Pancreas (tissue), 10 donors: ENCODE measurements around the gene DIP2A. TPM values are rescaled to one million over a fixed set of nuclear protein-coding genes. Genes with fewer than 3 reads are reported as not detected.

Experiments
- ATAC-seq, 4 donors: fragments of 200-7000 bp; cut with Tn5 transposase; one replicate each; pipeline versions ENCODE4 v1.8.0 to v1.9.1; 2020; ENCODE audit warnings: mild to moderate bottlenecking in 4 of 4, moderate library complexity in 4 of 4
- DNase-seq, 6 donors: peaks; one replicate each; pipeline ENCODE4 v3.0.0-alpha.2; 2020
- FAIRE-seq: peaks from 2 replicates; lab custom pipeline; 2012; peaks lifted over from hg19 to GRCh38; lab: Jason Lieb, UNC
- H3K27ac ChIP-seq, 4 donors: fragments of 200-600 bp; sonication (generic); 1 replicate in 3 of 4; 2 replicates in 1 of 4; pipeline versions ENCODE4 v1.5.0 to v1.8.0; 2020
- H3K27me3 ChIP-seq, 4 donors: fragments of 200-600 bp; one replicate each; pipeline ENCODE4 v1.8.0; 2021
- H3K36me3 ChIP-seq, 3 donors: fragments of 200-600 bp; sonication (generic) in 1 of 3; one replicate each; pipeline versions ENCODE4 v1.5.0 to v1.8.0; 2020 to 2021
- H3K4me1 ChIP-seq, 3 donors: fragments of 200-600 bp; one replicate each; pipeline ENCODE4 v1.8.0; 2021
- H3K4me3 ChIP-seq, 4 donors: fragments of 200-600 bp; sonication (generic) in 2 of 4; one replicate each; pipeline versions ENCODE4 v1.5.0 to v1.8.0; 2020 to 2021
- H3K9me3 ChIP-seq, 4 donors: fragments of 200-600 bp; one replicate each; pipeline ENCODE4 v1.8.0; 2021
- CTCF ChIP-seq, 4 donors: fragments of 200-600 bp; sonication (generic) in 3 of 4; IDR thresholded peaks; one replicate each; pipeline versions ENCODE4 v1.5.0 to v1.8.0; 2021; ENCODE audit warnings: antibody characterized with exemption in 4 of 4
- WGBS, 2 donors: extraction: QIAGEN DNeasy Blood & Tissue Kit; methylation state at CpG; one replicate each; pipeline ENCODE4 v1.1.7; 2013; 5-methylcytosine and 5-hydroxymethylcytosine counted together
- intact Hi-C, 3 donors: fragments of 100-400 bp; cut with DNase I; formaldehyde crosslinking; loops; one replicate each; pipeline versions ENCODE4 v1.11.1 to v1.14.2; 2022
- polyA plus RNA-seq, 2 donors: library from polyadenylated mRNA; stranded (reverse); fragments of 200-250 nt; gene quantifications; one replicate each; pipeline ENCODE4 v1.2.3, GENCODE V29; 2013
- total RNA-seq, 6 donors: library from RNA; stranded (reverse); fragmentation: NEBNext Ultra II Directional in 4 of 6; extraction: Animal tissue kit (Norgen Biotek cat#: 25700) in 4 of 6; gene quantifications; one replicate each; pipeline versions ENCODE4 v1.2.1 to v1.2.4, GENCODE V29; 2021 to 2023
- donor health status: healthy with polysubstance abuse.
- donor health status: DM: no; HTN: no; CAD: no; lungs with moderate emphysema.
- donor health status: DM: no; HTN: no; CAD: no.
- donor health status: control.
- donor health status: control.
- donor health status: Bipolar disorder and iron deficiency.
- donor health status: DM: yes; HTN: yes; CAD: no.
- donor health status: DM: no; HTN: no; CAD: no.
- donor health status: DM: no; HTN: no; CAD: no.
- donor health status: DM: yes; HTN: yes; CAD: no.

Gene DIP2A
- total and polyA plus RNA-seq, 8 donors, result 12.1 to 28.7 (median 18.4) TPM

DNA sequence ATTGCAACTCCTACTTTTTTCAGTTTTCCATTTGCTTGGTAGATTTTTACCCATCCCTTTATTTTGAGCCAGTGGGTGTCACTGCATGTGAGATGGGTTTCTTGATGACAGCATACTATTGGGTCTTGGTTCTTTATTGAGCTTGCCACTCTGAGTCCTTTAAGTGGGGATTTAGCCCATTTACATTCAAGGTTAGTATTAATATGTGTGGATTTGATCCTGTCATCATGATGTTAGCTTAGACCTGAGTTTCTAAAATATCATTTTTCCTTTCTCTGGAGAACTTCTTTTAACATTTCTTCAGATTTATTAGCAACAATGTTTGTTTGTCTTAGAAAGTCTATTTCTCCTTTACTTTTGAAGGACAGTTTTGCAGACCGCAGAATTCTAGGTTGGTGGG lies 158.0 kb downstream of the DIP2A start:
- Histone ChIP-seq H3K4me3 (no peak overlapping the region), H3K9me3 (no peaks in the 10 kb centered on the region), H3K36me3 (no peaks in the 10 kb centered on the region), H3K27ac (no peak overlapping the region), H3K4me1 (peaks cover 0 to 2% (median 0%) of the 10 kb centered on the region in 3 donors), H3K27me3 (peaks cover 0 to 4% (median 0%) of the 10 kb centered on the region in 4 donors)
- intact Hi-C loops, result no loop called here
- TF ChIP-seq CTCF (IDR thresholded peaks at IDR 0.05), result no peak
- FAIRE-seq (no peak), ATAC-seq (no peak), DNase-seq (no peak)
- 89 to 90% methylated on average over 1 of the region's 1 CpG for WGBS, 2 donors

- FAIRE-seq (no peak), DNase-seq (no peak), ATAC-seq (no peak)
- WGBS, 2 donors, result 74 to 83% methylated on average over 6 of the region's 6 CpGs
- intact Hi-C loops, result no loop called here
- Histone ChIP-seq H3K36me3 (no peaks in the 10 kb centered on the region), H3K9me3 (no peaks in the 10 kb centered on the region), H3K27ac (no peak overlapping the region), H3K4me3 (no peak overlapping the region), H3K4me1 (peaks cover 0 to 3% (median 0%) of the 10 kb centered on the region in 3 donors), H3K27me3 (peaks cover 0 to 4% (median 0%) of the 10 kb centered on the region in 4 donors)
- TF ChIP-seq CTCF (IDR thresholded peaks at IDR 0.05), result no peak
Measured at GRCh38 chr21:46617267-46618051, 158.8 kb downstream of the DIP2A start.

DNA sequence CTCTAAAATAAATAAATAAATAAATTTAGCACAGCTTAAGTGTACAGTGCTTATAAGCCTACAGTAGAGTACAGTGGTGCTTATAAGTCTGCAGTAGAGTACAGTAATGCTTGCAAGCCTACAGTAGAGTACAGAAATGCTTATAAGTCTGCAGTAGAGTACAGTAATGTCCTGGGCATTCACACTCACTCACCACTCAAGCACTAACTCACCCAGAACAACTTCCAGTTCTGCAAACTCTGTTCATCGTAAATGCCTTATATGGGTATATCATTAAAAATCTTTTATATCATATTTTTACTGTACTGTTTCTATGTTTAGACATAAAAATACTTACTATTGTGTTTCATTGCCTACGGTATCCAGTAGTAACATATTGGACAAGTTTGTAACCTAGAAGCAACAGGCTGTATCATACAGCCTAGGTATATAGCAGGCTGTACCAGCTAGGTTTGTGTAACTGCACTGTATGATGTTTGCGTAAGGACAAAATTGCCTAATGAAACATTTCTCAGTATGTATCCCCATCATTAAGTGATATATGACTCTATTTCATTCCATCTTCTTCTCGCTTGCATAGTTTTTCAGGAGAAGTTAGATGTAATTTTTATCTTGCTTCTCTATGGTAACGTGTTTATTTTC lies 160.2 kb downstream of the DIP2A start:
- peaks cover 0 to 4% (median 0%) of the 10 kb centered on the region in 4 donors for H3K27me3 ChIP-seq
- no peaks in the 10 kb centered on the region for H3K36me3 ChIP-seq
- no peak for TF ChIP-seq CTCF (IDR thresholded peaks at IDR 0.05)
- 82 to 90% methylated on average over 5 of the region's 5 CpGs for WGBS, 2 donors
- no peak for DNase-seq
- no peak for ATAC-seq
- H3K4me1 ChIP-seq, result peaks cover 0 to 3% (median 0%) of the 10 kb centered on the region in 3 donors
- FAIRE-seq, result no peak
- no peak overlapping the region for H3K4me3 ChIP-seq
- H3K27ac ChIP-seq, result no peak overlapping the region
- intact Hi-C loops, result no loop called here
- no peaks in the 10 kb centered on the region for H3K9me3 ChIP-seq

Other genes starting within 250 kb of the DIP2A start
- 10 to 100 TPM; 16.1 to 34.1 (median 24.5) TPM for gene LSS, start 230.1 kb upstream of the DIP2A start, total RNA-seq
- gene LSS, start 230.1 kb upstream of the DIP2A start, polyA plus RNA-seq, result 10 to 100 TPM; 30.2 to 33.6 TPM
- gene MCM3AP, start 173.3 kb upstream of the DIP2A start, total RNA-seq, result 10 to 100 TPM; 30.6 to 58.7 (median 35.9) TPM
- 10 to 100 TPM; 47.9 to 59.4 TPM for gene MCM3AP, start 173.3 kb upstream of the DIP2A start, polyA plus RNA-seq
- gene YBEY, start 172.5 kb upstream of the DIP2A start, total RNA-seq, result 10 to 100 TPM in 1 of 6 donors, 1 to 10 TPM in 5; 4.4 to 11.9 (median 6.7) TPM
- 10 to 100 TPM in 1 of 2 donors, 1 to 10 TPM in 1; 9.8 to 15.3 TPM for gene YBEY, start 172.5 kb upstream of the DIP2A start, polyA plus RNA-seq
- gene C21orf58, start 135.0 kb upstream of the DIP2A start, total RNA-seq, result 1 to 10 TPM in 4 of 6 donors, under 1 TPM in 2; 0.88 to 2.8 (median 1.9) TPM
- gene C21orf58, start 135.0 kb upstream of the DIP2A start, polyA plus RNA-seq, result 10 to 100 TPM in 1 of 2 donors, 1 to 10 TPM in 1; 8.8 to 13.1 TPM
- 10 to 100 TPM in 3 of 6 donors, 1 to 10 TPM in 3; 8.1 to 13.5 (median 10.0) TPM for gene PCNT, start 134.7 kb upstream of the DIP2A start, total RNA-seq
- gene PCNT, start 134.7 kb upstream of the DIP2A start, polyA plus RNA-seq, result 10 to 100 TPM; 14.2 to 15.5 TPM
- 1 to 10 TPM in 3 of 6 donors, under 1 TPM in 3; 0.46 to 4.7 (median 0.85) TPM for gene S100B, start 146.2 kb downstream of the DIP2A start, total RNA-seq
- 10 to 100 TPM in 1 of 2 donors, 1 to 10 TPM in 1; 3.5 to 10.8 TPM for gene S100B, start 146.2 kb downstream of the DIP2A start, polyA plus RNA-seq
- gene PRMT2, start 176.8 kb downstream of the DIP2A start, total RNA-seq, result 10 to 100 TPM; 17.9 to 54.9 (median 23.6) TPM
- 10 to 100 TPM; 29.3 to 56.9 TPM for gene PRMT2, start 176.8 kb downstream of the DIP2A start, polyA plus RNA-seq